ENCODE data around the gene SMPD1.

GRCh38 chr11:6427516-6427915 lies 37.2 kb downstream of the SMPD1 start:
- TF ChIP-seq, protein P1, sequence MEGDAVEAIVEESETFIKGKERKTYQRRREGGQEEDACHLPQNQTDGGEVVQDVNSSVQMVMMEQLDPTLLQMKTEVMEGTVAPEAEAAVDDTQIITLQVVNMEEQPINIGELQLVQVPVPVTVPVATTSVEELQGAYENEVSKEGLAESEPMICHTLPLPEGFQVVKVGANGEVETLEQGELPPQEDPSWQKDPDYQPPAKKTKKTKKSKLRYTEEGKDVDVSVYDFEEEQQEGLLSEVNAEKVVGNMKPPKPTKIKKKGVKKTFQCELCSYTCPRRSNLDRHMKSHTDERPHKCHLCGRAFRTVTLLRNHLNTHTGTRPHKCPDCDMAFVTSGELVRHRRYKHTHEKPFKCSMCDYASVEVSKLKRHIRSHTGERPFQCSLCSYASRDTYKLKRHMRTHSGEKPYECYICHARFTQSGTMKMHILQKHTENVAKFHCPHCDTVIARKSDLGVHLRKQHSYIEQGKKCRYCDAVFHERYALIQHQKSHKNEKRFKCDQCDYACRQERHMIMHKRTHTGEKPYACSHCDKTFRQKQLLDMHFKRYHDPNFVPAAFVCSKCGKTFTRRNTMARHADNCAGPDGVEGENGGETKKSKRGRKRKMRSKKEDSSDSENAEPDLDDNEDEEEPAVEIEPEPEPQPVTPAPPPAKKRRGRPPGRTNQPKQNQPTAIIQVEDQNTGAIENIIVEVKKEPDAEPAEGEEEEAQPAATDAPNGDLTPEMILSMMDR (IDR thresholded peaks at IDR 0.05), result no peak
- TF ChIP-seq POLR2A (IDR thresholded peaks at IDR 0.05) (no peak), POLR2AphosphoS5 (IDR thresholded peaks at IDR 0.05) (no peak)

Measured in transverse colon (tissue), 4 donors.